Measurements from ENCODE around the gene ZBTB7C.
"Not testable (repeated sequence)": the region's sequence is repeated elsewhere in the genome, so short reads cannot be mapped to it uniquely, and the experiment has no call there.

Gene ZBTB7C

GRCh38 chr18:48408727-48409590, at the start of gene ZBTB7C:
Gene ZBTB7C (minus strand): TSS chr18:48409383.
- DNase-seq: peak in 1 of 2 donors; percentile 32

GRCh38 chr18:48456838-48457237, 47.7 kb upstream of the ZBTB7C start:
- DNase-seq: no peak

DNA sequence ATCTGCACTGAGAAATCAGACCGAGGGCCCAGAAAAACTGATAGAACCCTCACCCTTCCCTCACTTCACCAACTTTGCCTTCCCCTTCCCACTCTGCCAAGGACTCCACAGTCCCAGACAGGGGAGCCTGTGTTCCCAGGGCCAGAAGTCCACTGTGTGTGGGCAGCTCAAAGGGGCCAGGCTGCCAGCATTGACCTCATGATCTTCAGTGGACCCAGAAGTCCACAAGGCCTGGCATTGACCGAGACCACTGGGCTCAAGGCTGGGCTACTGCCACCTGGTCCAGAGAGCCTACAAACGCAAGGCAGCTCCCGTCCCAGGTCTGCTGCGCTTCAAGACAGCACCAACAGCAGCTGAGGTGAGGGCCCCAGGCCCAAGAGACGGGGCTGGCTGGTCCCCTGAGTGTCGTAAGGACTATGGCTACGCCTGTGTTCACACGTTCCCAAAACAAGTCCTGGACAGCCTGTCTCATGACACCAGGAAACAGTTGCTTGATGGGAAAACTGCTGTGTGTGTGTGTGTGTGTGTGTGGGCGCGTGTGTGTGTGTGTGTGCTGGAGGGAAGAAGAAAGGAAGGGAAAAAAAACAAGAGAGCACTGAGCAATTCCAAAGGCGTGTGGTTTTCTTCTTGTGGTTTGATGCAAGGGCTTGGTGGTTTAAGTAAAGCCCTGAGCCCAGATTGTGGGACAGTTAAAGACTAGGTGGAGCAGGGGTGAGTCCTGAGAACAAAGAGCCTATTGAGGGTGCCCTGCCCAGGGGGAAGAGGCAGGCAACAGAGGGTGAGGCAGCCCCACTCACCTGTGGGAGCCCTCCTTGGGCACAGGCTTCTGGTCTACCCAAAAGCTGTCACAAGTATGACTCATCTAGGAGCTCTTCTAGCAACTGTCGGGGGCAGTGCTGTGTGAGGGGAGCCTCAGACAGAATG, 46.6 kb upstream of the ZBTB7C start:
- no peak for DNase-seq

GRCh38 chr18:48454261-48454757, 45.1 kb upstream of the ZBTB7C start:
- DNase-seq: no peak

- DNase-seq: no peak
Measured at GRCh38 chr18:48453330-48454066, 44.3 kb upstream of the ZBTB7C start.

DNA sequence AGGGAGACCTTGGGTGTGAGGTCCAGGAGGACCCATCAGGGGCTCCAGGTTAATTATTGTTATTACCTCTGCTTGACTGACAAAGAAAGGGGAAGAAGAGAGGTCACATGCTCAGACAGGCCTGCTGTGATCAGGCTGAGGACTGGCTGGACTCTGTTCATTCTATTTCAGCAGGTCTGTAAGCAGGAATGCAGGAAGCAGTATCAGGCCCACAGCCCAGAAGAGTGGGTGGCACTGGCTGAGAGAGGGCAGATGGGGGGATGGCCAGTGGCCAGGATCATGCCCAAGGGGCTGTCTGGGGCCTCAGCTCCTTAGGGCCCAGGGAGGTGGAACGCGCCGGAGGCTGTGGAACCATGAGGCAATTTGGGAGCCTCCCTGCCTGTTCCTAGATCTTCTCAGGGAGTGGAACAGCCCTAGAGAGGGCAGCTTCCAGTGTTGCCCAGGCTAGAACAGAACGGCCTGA, 43.7 kb upstream of the ZBTB7C start:
- no peak for DNase-seq

DNA sequence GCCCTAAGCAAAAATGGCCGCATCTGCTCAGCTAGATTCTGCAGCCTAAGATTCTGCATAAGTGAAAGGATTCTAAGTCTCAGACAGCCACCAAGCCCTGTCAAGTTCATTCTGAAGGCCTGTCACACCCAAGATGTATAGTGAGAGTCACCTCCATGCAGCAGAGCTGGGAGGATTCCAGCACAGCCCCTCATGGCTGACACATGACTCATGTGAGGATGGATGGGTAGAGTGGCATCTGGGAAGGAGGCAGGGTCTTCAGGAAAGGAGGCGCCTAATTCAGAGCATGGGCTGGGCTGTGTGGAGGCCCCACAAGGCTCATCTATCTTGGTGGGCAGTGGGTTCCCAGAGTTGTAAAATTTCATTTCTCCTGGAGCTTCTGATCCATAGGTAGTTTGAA, 41.5 kb upstream of the ZBTB7C start:
- DNase-seq: no peak

- DNase-seq: peak; percentile 72 to 88
Measured at GRCh38 chr18:48446582-48447225, 37.5 kb upstream of the ZBTB7C start.

DNA sequence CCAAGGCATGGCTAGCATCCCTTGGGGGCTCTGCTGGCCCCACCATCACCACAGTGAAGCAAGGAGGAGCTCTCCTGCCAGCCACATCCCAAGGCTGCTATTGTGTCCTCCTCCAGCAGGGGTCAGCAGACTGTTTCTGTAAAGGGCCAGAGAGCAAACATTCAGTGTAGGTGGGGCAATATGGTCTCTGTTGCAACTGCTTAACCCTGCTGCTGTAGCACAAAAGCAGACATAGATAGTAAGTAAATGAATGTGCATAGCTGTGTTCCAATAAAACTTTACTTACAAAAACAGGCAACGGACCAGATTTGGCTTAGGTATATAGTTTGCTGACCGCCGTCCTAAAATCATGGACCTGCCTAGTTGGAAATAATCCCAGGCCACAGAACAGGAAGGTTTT, 36.4 kb upstream of the ZBTB7C start:
- DNase-seq: peak; percentile 85 to 99

DNA sequence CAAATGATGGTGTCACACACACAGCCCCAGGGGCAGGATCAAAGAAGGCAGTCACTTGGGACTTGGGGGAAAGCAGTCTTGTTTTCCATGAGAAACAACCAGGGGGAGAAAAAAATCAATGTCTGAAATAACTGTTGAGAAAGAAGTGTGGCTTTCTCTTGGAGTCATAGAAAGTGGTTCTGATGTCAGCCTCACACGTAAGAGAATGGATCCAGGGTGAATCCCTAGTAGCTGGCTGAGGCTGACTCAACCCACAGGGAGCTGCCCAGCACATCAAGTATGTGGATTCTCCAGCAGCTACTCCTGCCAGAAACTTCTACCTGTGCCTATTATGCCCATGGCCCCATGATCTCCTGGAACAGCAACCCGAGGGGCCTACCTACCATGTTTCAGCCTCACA, 33.6 kb upstream of the ZBTB7C start:
- DNase-seq: no peak

- DNase-seq: no peak
Measured at GRCh38 chr18:48441405-48441881, 32.3 kb upstream of the ZBTB7C start.

DNA sequence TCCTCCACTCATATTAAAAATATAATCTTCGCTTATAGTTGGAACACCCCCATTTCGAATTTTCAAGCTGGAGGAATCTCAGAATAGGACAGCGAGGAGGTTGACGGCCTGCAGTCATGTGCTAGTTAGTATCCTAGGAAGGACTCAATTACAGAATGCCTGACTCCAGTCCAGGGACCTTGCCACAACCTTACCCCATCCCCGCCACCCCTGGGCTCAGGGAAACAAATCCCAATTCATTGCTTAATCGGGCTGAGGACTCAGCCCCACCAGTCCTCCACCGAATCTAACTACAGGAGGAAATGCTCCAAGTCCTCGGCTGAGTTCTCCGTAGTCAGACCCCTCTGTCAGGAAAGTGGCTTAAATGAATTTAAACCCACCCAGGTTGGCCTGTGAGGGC, 31.7 kb upstream of the ZBTB7C start:
- no peak for DNase-seq

DNA sequence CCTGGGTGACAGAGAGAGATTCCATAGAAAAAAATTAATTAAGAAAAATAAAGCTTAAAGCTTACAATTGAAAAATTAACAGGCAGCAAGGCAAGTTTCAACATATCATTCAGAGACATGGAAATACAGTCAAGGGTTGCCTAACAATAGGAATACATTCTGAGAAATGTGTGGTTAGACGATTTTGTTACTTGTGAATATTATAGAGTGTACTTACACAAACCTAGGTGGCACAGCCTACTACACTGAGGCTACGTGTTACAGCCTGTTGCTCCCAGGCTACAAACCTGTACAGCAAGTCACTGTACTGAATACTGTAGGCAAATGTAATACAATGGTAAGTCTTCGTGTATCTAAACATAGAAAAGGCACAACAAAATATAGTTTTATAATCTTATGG, 27.7 kb upstream of the ZBTB7C start:
- DNase-seq: no peak

DNA sequence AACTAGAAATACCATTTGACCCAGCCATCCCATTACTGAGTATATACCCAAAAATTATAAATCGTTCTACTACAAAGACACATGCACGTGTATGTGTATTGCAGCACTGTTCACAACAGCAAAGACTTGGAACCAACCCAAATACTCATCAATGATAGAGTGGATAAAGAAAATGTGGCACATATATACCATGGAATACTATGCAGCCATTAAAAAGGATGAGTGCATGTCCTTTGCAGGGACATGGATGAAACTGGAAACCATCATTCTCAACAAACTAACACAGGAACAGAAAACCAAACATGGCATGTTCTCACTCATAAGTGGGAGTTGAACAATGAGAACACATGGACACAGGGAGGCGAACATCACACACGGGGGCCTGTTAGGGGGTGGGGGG, 25.2 kb upstream of the ZBTB7C start:
- DNase-seq: not testable (repeated sequence)

- no peak for DNase-seq
Measured at GRCh38 chr18:48433541-48433940, 24.4 kb upstream of the ZBTB7C start.

DNA sequence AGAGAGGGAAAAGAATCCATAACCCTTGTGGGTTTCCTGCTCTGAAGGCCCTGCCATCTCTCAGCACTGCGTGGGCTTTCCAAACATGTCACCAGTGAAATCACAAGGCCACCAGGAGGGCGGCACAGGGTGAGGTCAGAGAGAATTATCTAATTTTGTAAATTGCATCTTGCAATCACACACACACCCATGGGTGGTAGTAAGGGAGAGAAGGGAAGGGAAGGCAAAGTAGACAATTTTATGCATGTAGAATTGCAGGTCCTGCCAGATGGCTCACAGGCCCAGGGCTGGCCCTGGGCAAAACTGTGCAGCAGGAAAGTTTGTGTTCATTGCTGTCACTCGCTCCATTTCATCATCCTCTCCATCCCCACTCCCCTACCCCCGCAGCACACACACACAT, 21.0 kb upstream of the ZBTB7C start:
- DNase-seq: peak; percentile 82 to 92

- DNase-seq: peak in 1 of 2 donors; percentile 63
Measured at GRCh38 chr18:48428475-48429177, 19.4 kb upstream of the ZBTB7C start.

DNA sequence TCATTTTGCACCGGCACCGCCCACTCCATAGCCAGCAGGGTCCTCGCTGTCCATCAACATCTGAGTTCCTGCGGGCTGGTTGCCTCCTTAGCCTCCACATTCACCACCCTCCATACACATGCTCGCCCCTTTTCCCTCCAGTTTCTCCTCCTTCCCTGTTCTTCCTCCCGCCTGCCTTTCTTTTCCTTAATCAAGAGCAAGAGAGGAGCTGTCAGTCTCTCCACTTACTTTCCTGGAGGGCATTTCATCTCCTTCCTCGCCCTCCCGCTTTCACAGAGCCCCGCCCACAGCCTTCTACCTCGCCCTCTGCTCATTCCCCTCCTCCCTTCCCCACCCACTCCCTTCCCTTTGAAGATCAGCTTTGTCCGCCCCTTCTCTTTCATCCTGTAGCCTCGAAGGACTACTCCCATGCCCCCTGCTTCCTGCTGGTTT, 13.8 kb upstream of the ZBTB7C start:
- DNase-seq: no peak

DNA sequence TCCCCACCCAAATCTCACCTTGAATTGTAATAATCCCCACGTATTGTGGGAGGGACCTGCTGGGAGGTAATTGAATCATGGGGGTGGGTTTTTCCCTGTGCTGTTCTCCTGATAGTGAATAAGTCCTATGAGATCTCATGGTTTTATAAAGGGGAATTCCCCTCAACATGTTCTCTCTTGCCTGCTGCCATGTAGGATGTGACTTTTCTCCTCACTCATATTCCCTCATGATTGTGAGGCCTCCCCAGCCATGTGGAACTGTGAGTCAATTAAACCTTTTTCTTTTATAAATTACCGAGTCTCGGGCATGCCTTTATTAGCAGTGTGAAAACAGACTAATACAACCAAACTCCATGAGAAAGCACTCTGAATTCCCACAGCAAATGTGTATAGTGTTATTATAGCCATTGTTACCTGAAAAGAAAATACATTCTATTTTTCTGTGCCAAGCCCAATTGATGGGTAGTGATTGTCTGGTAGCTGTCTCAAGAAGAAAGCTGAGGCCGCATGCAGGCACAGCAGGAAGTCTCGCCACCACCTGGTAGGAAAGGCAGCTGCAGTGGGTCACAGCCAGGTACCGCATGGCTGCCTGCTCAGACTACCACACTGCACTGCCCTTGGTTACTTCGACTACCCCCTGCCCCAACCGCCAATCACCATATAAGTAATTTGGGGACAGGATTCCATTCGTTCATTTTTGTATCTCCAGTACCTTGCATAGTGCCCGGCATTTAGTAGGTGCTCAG, 10.3 kb upstream of the ZBTB7C start:
- DNase-seq: peak; percentile 37 to 57

- peak; percentile 49 to 56 for DNase-seq
Measured at GRCh38 chr18:48418539-48419276, 9.5 kb upstream of the ZBTB7C start.

Measured in inflammatory macrophage treated with lipopolysaccharide for 1 hour (primary cell).